ENCODE data around the gene OR51B2. TPM values are rescaled to one million over a fixed set of nuclear protein-coding genes. Genes with fewer than 3 reads are reported as not detected.
"Not testable (repeated sequence)": the region's sequence is repeated elsewhere in the genome, so short reads cannot be mapped to it uniquely, and the experiment has no call there.

OR51B2 gene
- total RNA-seq, 2 donors from 2014 or later = not detected

DNA sequence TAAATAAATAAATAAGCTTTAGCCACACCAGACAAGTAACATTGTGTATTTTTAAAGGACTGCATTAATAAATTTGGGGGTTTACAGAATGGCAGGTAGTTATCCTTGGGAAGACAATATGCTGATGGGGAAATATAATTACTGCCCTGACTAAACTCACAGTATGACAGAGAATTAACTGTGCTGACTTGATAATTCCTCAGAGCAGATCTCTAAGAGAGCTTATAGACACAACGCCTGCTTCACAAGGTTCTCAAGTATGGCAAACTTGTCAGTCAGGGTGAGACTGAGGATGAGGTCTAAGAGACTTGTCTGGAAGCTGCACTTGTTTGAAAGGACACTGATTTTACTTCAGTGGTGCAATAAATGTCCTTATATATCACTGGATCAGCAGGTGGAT lies 25.6 kb downstream of the OR51B2 start:
- Histone ChIP-seq H3K36me3 (no peaks in the 10 kb centered on the region), H3K27ac (no peak overlapping the region), H3K9me3 (no peaks in the 10 kb centered on the region), H3K27me3 (replicated peaks; ENCODE audit: insufficient read depth) (no peaks in the 10 kb centered on the region), H3K4me1 (ENCODE audit: control insufficient read depth in 1 of 2, low read depth in 2 of 2) (no peaks in the 10 kb centered on the region), H3K4me3 (no peak overlapping the region)
- no peak for ATAC-seq (ENCODE audit: insufficient number of reproducible peaks, low FRiP score, low read depth)
- no peak for DNase-seq (ENCODE audit: low spot score)
- TF ChIP-seq CTCF (IDR thresholded peaks at IDR 0.05) = no peak

- Histone ChIP-seq H3K4me1 (ENCODE audit: control insufficient read depth in 1 of 2, low read depth in 2 of 2) (no peaks in the 10 kb centered on the region), H3K4me3 (no peak overlapping the region), H3K27me3 (replicated peaks; ENCODE audit: insufficient read depth) (no peaks in the 10 kb centered on the region), H3K27ac (no peak overlapping the region), H3K9me3 (no peaks in the 10 kb centered on the region), H3K36me3 (no peaks in the 10 kb centered on the region)
- no peak for DNase-seq (ENCODE audit: low spot score)
- no peak for TF ChIP-seq CTCF (IDR thresholded peaks at IDR 0.05)
- no peak for ATAC-seq (ENCODE audit: insufficient number of reproducible peaks, low FRiP score, low read depth)
Observed at GRCh38 chr11:5297721-5298323, 26.3 kb downstream of the OR51B2 start.

DNA sequence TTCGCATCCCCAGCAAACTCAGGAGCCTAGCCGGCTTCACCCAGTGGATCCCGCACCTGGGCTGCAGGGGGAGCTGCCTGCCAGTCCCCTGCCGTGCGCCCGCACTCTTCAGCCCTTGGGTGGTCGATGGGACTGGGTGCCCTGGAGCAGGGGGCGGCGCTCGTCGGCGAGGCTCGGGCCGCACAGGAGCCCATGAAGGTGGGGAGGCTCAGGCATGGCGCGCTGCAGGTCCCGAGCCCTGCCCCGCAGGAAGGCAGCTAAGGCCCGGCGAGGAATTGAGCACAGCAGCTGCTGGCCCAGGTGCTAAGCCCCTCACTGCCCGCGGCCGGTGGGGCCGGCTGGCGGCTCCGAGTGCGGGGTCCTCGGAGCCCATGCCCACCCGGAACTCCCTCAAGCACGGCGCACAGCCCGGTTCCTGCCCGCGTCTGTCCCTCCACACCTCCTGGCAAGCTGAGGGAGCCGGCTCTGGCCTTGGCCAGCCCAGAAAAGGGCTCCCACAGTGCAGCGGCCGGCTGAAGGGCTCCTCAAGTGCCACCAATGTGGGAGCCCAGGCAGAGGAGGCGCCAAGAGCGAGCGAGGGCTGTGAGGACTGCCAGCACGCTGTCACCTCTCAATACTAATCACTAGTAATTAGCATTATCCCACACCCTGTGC lies 29.6 kb downstream of the OR51B2 start:
- H3K4me3 ChIP-seq; H3K27me3 ChIP-seq (replicated peaks; ENCODE audit: insufficient read depth); ATAC-seq (ENCODE audit: insufficient number of reproducible peaks, low FRiP score, low read depth); H3K9me3 ChIP-seq; DNase-seq (ENCODE audit: low spot score); H3K36me3 ChIP-seq; H3K4me1 ChIP-seq (ENCODE audit: control insufficient read depth in 1 of 2, low read depth in 2 of 2); H3K27ac ChIP-seq: not testable (repeated sequence)

DNA sequence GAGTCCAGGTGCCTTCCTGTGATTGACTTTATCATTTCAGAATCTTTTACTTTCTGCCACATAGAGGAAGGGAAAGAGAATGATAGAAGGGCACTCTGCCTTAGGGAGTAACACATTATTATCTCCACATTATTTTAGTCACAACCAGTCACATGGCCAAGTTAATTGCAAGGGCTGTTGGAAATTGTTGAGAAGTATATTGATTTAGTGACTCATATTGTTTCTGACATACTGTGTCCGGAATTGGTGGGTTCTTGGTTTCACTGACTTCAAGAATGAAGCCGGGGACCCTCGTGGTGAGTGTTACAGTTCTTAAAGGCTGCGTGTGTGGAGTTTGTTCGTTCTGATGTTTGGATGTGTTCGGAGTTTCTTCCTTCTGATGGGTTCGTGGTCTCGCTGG lies 31.1 kb downstream of the OR51B2 start:
- ATAC-seq (ENCODE audit: insufficient number of reproducible peaks, low FRiP score, low read depth) = no peak

GRCh38 chr11:5291207-5291838 lies 32.8 kb downstream of the OR51B2 start:
- Histone ChIP-seq H3K36me3 (no peaks in the 10 kb centered on the region), H3K27me3 (replicated peaks; ENCODE audit: insufficient read depth) (no peaks in the 10 kb centered on the region), H3K9me3 (no peaks in the 10 kb centered on the region), H3K4me1 (ENCODE audit: control insufficient read depth in 1 of 2, low read depth in 2 of 2) (no peaks in the 10 kb centered on the region), H3K4me3 (no peak overlapping the region), H3K27ac (no peak overlapping the region)
- no peak for ATAC-seq (ENCODE audit: insufficient number of reproducible peaks, low FRiP score, low read depth)
- no peak for DNase-seq (ENCODE audit: low spot score)
- TF ChIP-seq CTCF (IDR thresholded peaks at IDR 0.05) = no peak

More for the DNA sequence above, 31.1 kb downstream of the OR51B2 start:
- DNase-seq (ENCODE audit: low spot score) = no peak
- H3K4me1 ChIP-seq (ENCODE audit: control insufficient read depth in 1 of 2, low read depth in 2 of 2) = no peaks in the 10 kb centered on the region
- no peaks in the 10 kb centered on the region for H3K27me3 ChIP-seq (replicated peaks; ENCODE audit: insufficient read depth)
- TF ChIP-seq CTCF (IDR thresholded peaks at IDR 0.05) = no peak
- H3K9me3 ChIP-seq = no peaks in the 10 kb centered on the region
- no peak overlapping the region for H3K27ac ChIP-seq
- H3K36me3 ChIP-seq = no peaks in the 10 kb centered on the region
- H3K4me3 ChIP-seq = no peak overlapping the region

Data from thoracic aorta (tissue), 2 donors.